Measurements from ENCODE around the gene XKR8. TPM values are rescaled to one million over a fixed set of nuclear protein-coding genes. Genes with fewer than 3 reads are reported as not detected.
A peak's percentile ranks its signal among the peaks of the same experiment; 100 is the strongest.

Gene XKR8
- total and polyA plus RNA-seq, 2 of the 13 experiments (the other 11 are each of a cell fraction or from before 2014, with no cell fraction given) = 5.4 to 6.3 TPM

GRCh38 chr1:27959792-27960603 is at the start of gene XKR8 (continued):
- TF ChIP-seq, protein P1, sequence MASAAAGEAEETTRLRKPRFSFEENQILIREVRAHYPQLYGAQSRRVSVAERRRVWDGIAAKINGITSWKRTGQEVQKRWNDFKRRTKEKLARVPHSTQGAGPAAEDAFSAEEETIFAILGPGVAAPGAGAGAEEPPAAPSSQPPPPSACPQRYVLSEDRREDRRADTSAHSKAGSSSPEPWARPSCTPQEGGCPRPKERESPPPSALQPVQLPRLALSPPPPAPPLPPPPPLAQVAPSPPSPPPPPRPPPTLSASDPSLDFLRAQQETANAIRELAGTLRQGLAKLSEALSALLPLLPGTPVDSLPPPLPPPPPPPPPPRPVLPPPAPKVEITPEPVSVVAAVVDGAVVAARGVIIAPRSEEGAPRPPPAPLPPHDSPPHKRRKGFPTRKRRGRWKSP (CRISPR knock-in tag; IDR thresholded peaks at IDR 0.05) = peak; percentile 90; the same call in 1 of the 2 replicates
- TF ChIP-seq SP2 (CRISPR knock-in tag; IDR thresholded peaks at IDR 0.05) = peak; percentile 49; the same call in 1 of the 2 replicates
- TF ChIP-seq ZBTB39 (CRISPR knock-in tag; IDR thresholded peaks at IDR 0.05) = 0 out of 2 replicates have a peak, but pooled peaks have one; percentile 24
- no peak for TF ChIP-seq LCORL (IDR thresholded peaks at IDR 0.05)
- TF ChIP-seq LCORL (CRISPR knock-in tag; IDR thresholded peaks at IDR 0.05) = peak; percentile 49
- peak; percentile 69; the same call in 1 of the 2 replicates for TF ChIP-seq CCDC6 (CRISPR knock-in tag; IDR thresholded peaks at IDR 0.05)
- 0 out of 2 replicates have a peak, but pooled peaks have one; percentile 4 for TF ChIP-seq POGZ (CRISPR knock-in tag; IDR thresholded peaks at IDR 0.05)
- no peak for TF ChIP-seq MED13 (CRISPR knock-in tag; IDR thresholded peaks at IDR 0.05)
- TF ChIP-seq HOXD1 (CRISPR knock-in tag; IDR thresholded peaks at IDR 0.05) = 0 out of 2 replicates have a peak, but pooled peaks have one; percentile 30
- TF ChIP-seq ELF3 (CRISPR knock-in tag; IDR thresholded peaks at IDR 0.05) = no peak; the same call in 1 of the 2 replicates
- peak; percentile 49; the same call in 1 of the 2 replicates for TF ChIP-seq HOXA3 (CRISPR knock-in tag; IDR thresholded peaks at IDR 0.05)
- TF ChIP-seq ZNF274 (CRISPR knock-in tag; IDR thresholded peaks at IDR 0.05) = no peak
- TF ChIP-seq TCF7 (IDR thresholded peaks at IDR 0.05; ENCODE audit: low read depth) = no peak
- TF ChIP-seq PCBP2 (optimal IDR thresholded peaks at IDR 0.05; ENCODE audit: low read depth, low read length, poor library complexity, severe bottlenecking) = no peak
- 0 out of 2 replicates have a peak, but pooled peaks have one; percentile 15 for TF ChIP-seq ZNF768 (CRISPR knock-in tag; IDR thresholded peaks at IDR 0.05)
- TF ChIP-seq PHF8 (CRISPR knock-in tag; IDR thresholded peaks at IDR 0.05) = peak; percentile 80
- TF ChIP-seq YY1 (IDR thresholded peaks at IDR 0.05; ENCODE audit: insufficient read depth, insufficient replicate concordance, low read depth, low read length) = peak; percentile 19
- TF ChIP-seq RAD51 (IDR thresholded peaks at IDR 0.05; ENCODE audit: borderline replicate concordance) = no peak
- no peak for TF ChIP-seq SMARCC2 (IDR thresholded peaks at IDR 0.05)
- TF ChIP-seq IRX3 (CRISPR knock-in tag; IDR thresholded peaks at IDR 0.05; ENCODE audit: borderline replicate concordance, low read depth) = 0 out of 2 replicates have a peak, but pooled peaks have one; percentile 40
- peak; percentile 43; the same call in 1 of the 2 replicates for TF ChIP-seq THAP11 (CRISPR knock-in tag; IDR thresholded peaks at IDR 0.05)
- TF ChIP-seq SPEN (CRISPR knock-in tag; IDR thresholded peaks at IDR 0.05; ENCODE audit: low read depth) = peak; percentile 31; the same call in 1 of the 2 replicates
- TF ChIP-seq ZNF772 (CRISPR knock-in tag; IDR thresholded peaks at IDR 0.05) = no peak
- TF ChIP-seq ATF7 (IDR thresholded peaks at IDR 0.05) = no peak
- TF ChIP-seq ATF7 (CRISPR knock-in tag; IDR thresholded peaks at IDR 0.05) = no peak
- TF ChIP-seq HNRNPLL (IDR thresholded peaks at IDR 0.05; ENCODE audit: low read depth, low read length, poor library complexity, severe bottlenecking) = peak; percentile 37
- 0 out of 2 replicates have a peak, but pooled peaks have one; percentile 43 for TF ChIP-seq ZNF235 (CRISPR knock-in tag; IDR thresholded peaks at IDR 0.05; ENCODE audit: borderline replicate concordance)
- 0 out of 2 replicates have a peak, but pooled peaks have one; percentile 19 for TF ChIP-seq DRAP1 (CRISPR knock-in tag; IDR thresholded peaks at IDR 0.05)
- 0 out of 2 replicates have a peak, but pooled peaks have one; percentile 58 for TF ChIP-seq ZMAT3 (CRISPR knock-in tag; conservative IDR thresholded peaks at IDR 0.05)

All from HepG2 (cell line).